ENCODE measurements around the gene ALMS1.
"Not testable (repeated sequence)": the region's sequence is repeated elsewhere in the genome, so short reads cannot be mapped to it uniquely, and the experiment has no call there.

Gene ALMS1

DNA sequence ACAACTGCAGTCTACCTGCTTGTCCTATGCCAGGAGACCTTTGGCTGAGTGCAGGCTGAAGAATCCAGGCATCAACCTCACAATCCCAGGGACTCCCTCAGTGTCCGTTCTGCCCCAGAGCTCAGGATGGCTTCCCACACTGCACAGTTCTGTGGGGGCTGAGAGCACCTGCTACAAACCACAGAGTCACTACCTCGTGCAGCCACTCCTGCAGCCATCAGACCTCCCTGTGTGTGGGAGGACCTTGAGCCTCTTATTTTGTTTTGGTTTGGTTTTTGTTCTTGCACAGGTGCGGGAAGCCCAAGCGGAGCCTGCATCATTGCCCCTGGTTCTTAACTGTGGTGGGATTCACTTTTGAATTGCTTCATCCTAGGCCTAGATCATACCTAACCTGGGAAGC is 225.6 kb downstream of the ALMS1 start:
- no peaks in the 10 kb centered on the region for H3K9me3 Mint-ChIP-seq
- H3K4me3 Mint-ChIP-seq = no peak overlapping the region
- ATAC-seq = no peak
- H3K27me3 Mint-ChIP-seq = no peaks in the 10 kb centered on the region
- H3K27ac Mint-ChIP-seq = no peak overlapping the region
- peaks cover 23% of the 10 kb centered on the region for H3K36me3 Mint-ChIP-seq
- no peaks in the 10 kb centered on the region for H3K4me1 Mint-ChIP-seq

DNA sequence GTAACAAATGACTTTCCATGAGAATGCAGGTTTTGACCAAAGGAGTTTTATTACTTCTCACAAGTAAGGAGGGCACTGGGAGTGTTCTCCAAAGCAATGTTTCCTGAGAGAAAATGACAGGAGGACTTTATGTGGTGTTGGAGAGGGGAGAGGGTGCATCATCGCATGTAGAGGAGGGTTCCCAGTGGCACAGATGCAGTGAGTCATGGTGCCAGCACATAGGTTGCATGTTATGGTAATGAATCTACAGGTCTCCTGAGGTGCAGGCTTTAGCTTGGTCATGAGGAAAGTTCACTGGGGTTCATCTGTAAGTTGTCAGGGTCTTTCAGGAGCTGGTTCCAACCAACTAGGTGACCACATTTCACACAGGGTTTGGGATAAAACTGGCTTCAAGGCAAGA is 226.2 kb downstream of the ALMS1 start:
- H3K4me3 Mint-ChIP-seq = no peak overlapping the region
- no peaks in the 10 kb centered on the region for H3K27me3 Mint-ChIP-seq
- ATAC-seq = no peak
- no peaks in the 10 kb centered on the region for H3K4me1 Mint-ChIP-seq
- H3K36me3 Mint-ChIP-seq = peaks cover 23% of the 10 kb centered on the region
- no peaks in the 10 kb centered on the region for H3K9me3 Mint-ChIP-seq
- H3K27ac Mint-ChIP-seq = no peak overlapping the region

DNA sequence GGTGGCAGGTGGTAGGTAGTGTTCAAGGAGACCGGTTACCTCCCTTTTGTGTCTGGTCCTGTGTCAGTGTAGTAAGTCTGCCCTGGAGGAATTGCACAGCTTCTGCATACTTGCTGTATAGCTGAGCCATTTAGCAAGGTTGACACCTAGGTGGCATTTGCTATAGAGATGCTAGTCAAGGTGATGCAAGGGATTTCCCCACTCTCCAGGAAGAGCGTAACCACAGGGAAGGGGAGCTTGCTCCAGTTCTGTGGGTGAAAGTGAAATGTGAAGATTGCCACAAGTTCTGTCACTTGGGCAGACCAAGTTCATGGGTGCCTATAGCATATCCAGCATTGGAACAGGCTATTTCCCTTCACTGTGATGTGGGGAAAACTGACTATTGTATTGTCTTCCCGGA is 228.5 kb downstream of the ALMS1 start:
- Mint-ChIP-seq H3K27me3 (no peaks in the 10 kb centered on the region), H3K4me3 (no peak overlapping the region), H3K4me1 (no peaks in the 10 kb centered on the region), H3K27ac (no peak overlapping the region), H3K36me3 (peaks cover 6% of the 10 kb centered on the region), H3K9me3 (no peaks in the 10 kb centered on the region)
- no peak for ATAC-seq

DNA sequence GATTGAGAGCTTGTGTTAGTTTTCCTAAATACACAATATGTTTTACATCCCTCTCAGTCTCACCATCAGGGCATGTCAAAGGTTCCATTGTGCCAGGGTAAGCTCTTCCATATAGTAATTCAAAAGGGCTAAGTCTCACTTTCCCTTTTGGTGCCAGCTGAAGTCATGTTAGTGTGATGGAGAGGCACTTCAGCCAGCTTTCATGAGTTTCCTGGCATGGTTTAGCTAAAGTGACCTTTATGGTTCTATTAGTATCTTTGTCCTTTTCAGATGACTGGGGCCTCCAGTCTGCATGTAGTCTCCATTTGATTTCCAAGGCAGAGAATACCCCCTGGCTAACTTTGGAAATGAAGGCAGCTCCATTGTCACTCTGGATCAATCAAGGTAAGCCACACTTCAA is 229.4 kb downstream of the ALMS1 start:
- Mint-ChIP-seq H3K9me3 (no peaks in the 10 kb centered on the region), H3K4me3 (no peak overlapping the region), H3K36me3 (peaks cover 6% of the 10 kb centered on the region), H3K27me3 (no peaks in the 10 kb centered on the region), H3K27ac (no peak overlapping the region), H3K4me1 (no peaks in the 10 kb centered on the region)
- ATAC-seq = no peak

DNA sequence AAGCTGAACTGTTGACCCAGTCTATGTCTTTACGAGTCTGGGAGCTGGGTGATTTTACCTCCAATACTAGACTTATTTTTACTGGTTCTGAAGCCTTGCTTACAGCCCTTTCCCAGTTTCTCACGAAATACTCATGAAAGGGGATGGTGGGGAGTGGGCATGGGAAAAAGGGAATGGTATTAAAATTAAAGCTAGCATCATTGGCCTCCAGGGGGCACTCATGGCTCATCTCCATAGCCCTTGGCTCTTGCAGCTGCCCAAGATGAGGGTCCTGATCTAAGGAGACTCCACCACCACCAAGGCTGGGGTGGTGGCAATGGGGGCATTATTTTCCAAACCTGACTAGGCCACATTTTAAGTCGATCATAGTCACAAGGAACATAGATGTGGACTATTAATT is 234.3 kb downstream of the ALMS1 start:
- not testable (repeated sequence) for H3K9me3 Mint-ChIP-seq, H3K4me3 Mint-ChIP-seq, H3K27me3 Mint-ChIP-seq, H3K4me1 Mint-ChIP-seq, H3K36me3 Mint-ChIP-seq, ATAC-seq, H3K27ac Mint-ChIP-seq

DNA sequence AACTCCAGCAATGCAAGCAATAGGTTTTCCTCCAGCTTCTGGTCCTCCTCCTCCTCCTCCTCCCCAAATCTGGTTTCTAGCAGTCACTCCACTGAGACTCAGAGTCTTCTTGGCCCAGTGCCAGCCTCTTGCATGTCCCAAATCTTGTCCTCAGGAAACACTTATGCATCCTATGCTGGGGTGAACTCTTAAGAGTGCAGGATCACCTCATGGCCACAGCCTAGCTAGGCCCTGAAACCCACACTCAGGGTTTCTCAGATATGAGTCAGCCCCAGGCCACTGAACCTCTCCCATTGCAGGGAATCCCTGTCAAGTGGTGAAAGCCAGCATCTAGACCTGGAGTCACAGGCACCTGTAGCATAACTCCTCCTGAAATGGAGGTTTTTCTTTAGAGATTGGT is 238.4 kb downstream of the ALMS1 start:
- not testable (repeated sequence) for H3K4me3 Mint-ChIP-seq, H3K27ac Mint-ChIP-seq, H3K4me1 Mint-ChIP-seq, ATAC-seq, H3K9me3 Mint-ChIP-seq, H3K36me3 Mint-ChIP-seq
- peaks cover 13% of the 10 kb centered on the region for H3K27me3 Mint-ChIP-seq

DNA sequence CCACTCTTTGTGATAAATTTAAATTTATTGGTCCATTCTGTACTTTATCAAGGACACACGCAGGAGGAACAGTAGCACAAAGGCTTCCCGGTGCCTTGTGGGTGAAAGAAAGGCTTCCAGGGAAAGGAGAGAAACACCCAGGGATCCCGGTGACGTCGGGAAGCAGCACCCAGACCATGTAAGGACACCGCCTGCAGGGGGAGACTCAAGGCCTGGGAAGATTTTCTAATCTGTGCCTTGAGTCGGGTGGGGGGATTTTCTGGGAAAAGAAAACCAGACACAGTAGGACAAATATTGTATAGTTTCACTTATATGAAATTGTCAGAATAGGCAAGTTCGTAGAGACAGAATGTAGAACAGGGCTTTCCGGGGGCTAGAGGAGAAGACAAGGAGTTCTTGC is 239.0 kb downstream of the ALMS1 start:
- not testable (repeated sequence) for H3K9me3 Mint-ChIP-seq, H3K36me3 Mint-ChIP-seq, ATAC-seq, H3K27ac Mint-ChIP-seq, H3K4me1 Mint-ChIP-seq, H3K4me3 Mint-ChIP-seq
- peaks cover 13% of the 10 kb centered on the region for H3K27me3 Mint-ChIP-seq

DNA sequence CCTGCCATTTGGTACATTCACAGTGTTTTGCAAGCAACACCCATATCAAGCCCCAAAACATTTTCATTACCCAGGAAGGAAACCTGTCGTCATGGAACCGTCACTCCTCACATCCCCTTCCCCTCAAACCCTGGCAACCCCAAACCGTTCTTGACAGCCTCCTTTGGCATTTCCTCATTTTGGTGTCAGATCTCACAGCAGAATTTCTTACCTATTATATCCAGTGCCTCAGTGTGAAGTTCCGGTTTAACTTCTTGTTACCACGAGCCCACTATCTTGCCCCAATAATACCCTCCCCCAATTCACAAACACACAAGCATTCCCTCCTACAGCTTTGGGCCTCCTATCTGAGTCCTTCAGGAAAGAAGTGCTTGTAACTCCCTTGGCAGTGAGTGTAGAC is 240.6 kb downstream of the ALMS1 start:
- ATAC-seq, H3K9me3 Mint-ChIP-seq, H3K4me3 Mint-ChIP-seq, H3K36me3 Mint-ChIP-seq, H3K4me1 Mint-ChIP-seq: not testable (repeated sequence)
- H3K27me3 Mint-ChIP-seq = peaks cover 13% of the 10 kb centered on the region
- H3K27ac Mint-ChIP-seq = peak overlapping the region; percentile 38

DNA sequence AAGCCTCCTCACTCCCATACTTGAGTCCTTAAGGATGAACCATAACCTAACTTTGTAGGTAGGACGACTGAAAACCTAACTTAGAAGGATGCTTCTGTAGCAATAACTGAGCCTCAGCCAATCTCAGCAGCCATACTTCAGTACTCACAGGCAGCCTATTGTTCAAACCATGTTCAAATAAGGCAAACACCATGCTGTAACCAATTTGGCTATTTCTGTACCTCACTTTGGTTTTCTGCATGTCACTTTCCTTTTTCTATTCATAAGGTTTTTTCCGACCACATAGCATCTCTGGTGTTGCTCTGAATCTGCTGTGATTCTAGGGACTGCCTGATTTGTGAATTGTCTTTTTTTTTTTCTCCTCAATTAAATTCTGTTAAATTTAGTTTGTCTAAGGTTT is 242.9 kb downstream of the ALMS1 start:
- not testable (repeated sequence) for H3K36me3 Mint-ChIP-seq, H3K27ac Mint-ChIP-seq, H3K4me3 Mint-ChIP-seq, ATAC-seq, H3K4me1 Mint-ChIP-seq, H3K9me3 Mint-ChIP-seq
- H3K27me3 Mint-ChIP-seq = peaks cover 13% of the 10 kb centered on the region

DNA sequence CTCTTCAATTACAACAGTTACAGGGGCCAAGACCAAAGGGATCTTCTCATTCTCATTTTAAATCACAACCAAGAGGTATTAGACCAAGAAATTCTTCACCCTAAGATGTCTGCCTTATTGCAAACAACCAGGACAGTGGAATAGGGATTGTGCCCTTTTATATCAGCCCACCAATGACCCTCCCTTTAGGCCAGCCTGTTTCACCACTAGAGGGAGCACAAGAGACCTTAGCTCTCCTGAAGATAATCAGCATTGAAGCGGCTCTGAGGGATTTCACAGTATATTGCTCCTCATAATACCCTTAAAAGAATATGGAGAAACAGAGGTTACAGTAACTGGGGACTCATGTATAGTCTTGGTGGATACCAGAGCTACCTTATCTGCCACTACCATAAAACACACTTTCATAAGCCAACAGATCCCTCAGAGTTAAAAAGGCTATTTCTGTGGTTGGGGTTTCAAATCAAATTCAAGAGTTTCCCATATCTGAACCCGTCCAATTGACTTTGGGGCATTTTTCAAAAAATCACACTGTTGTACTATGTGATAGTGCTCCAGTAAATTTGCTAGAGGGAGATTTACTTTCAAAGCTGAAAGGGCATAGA is 245.1 kb downstream of the ALMS1 start:
- not testable (repeated sequence) for H3K4me1 Mint-ChIP-seq, H3K36me3 Mint-ChIP-seq, H3K9me3 Mint-ChIP-seq, H3K4me3 Mint-ChIP-seq, H3K27me3 Mint-ChIP-seq, H3K27ac Mint-ChIP-seq
- peak; percentile 77 for ATAC-seq

DNA sequence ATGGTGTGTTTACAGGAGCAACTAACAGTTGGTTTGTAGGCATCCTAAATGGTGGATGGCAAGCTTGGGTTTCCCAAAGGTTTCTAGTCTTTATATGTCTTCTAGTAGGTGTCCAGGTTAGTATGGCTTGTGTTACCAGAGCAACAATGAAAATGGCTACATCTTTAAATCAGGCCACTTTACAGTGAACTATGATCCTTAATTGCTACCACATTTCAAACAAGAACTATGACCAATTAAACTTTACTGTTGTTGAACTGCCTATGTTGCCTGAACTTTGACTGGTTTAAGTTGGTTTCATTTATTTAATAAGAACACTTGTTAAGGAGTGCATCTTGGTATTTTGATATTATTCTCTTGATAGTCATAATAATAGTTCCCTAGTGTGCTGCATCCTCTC is 251.3 kb downstream of the ALMS1 start:
- not testable (repeated sequence) for H3K4me1 Mint-ChIP-seq, H3K4me3 Mint-ChIP-seq, H3K27ac Mint-ChIP-seq, H3K9me3 Mint-ChIP-seq, ATAC-seq, H3K36me3 Mint-ChIP-seq
- H3K27me3 Mint-ChIP-seq = peaks cover 10% of the 10 kb centered on the region

DNA sequence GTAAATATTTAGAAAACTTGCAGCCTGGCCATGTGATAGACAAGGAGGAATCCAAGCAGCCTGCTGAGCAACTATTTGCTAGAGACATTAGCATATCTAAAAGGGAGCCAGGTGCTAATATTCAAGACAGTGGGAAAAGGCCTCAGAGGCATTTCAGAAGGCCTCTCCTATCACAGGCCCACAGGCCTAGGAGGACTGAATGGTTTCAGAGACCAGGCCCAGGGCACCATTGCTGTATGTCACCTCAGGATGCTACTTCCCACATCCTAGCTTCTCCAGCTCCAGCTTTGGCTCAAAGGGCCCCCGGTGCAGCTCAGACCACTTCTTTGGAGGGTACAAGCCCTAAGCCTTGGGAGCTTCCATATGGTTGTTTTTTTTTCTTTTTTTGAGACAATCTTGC is 252.8 kb downstream of the ALMS1 start:
- H3K27me3 Mint-ChIP-seq = peaks cover 14% of the 10 kb centered on the region
- no peaks in the 10 kb centered on the region for H3K4me1 Mint-ChIP-seq
- H3K9me3 Mint-ChIP-seq = peaks cover 8% of the 10 kb centered on the region
- H3K27ac Mint-ChIP-seq = no peak overlapping the region
- no peaks in the 10 kb centered on the region for H3K36me3 Mint-ChIP-seq
- H3K4me3 Mint-ChIP-seq = no peak overlapping the region
- ATAC-seq = no peak

DNA sequence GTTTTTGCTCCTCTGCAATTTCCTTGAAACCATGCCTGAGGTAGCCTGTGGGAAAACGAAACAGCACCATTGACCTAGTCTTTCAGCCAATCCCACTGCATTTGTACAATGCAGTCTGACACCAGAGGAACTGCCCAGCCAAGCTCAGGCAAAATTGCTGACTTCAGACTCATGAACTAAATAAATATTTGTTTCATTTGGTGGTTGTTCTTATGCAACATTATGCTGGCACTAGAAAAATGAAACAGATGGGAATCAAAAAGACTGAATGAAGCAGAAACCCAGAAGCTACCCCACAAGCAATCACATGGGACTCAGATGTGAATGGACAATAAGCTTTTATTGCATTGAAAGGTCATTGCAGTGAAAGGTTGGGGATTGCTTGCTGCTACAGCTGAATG is 254.9 kb downstream of the ALMS1 start:
- H3K9me3 Mint-ChIP-seq = peaks cover 8% of the 10 kb centered on the region
- H3K27ac Mint-ChIP-seq = no peak overlapping the region
- ATAC-seq = no peak
- H3K4me3 Mint-ChIP-seq = no peak overlapping the region
- H3K36me3 Mint-ChIP-seq = no peaks in the 10 kb centered on the region
- H3K27me3 Mint-ChIP-seq = peaks cover 26% of the 10 kb centered on the region
- no peaks in the 10 kb centered on the region for H3K4me1 Mint-ChIP-seq

DNA sequence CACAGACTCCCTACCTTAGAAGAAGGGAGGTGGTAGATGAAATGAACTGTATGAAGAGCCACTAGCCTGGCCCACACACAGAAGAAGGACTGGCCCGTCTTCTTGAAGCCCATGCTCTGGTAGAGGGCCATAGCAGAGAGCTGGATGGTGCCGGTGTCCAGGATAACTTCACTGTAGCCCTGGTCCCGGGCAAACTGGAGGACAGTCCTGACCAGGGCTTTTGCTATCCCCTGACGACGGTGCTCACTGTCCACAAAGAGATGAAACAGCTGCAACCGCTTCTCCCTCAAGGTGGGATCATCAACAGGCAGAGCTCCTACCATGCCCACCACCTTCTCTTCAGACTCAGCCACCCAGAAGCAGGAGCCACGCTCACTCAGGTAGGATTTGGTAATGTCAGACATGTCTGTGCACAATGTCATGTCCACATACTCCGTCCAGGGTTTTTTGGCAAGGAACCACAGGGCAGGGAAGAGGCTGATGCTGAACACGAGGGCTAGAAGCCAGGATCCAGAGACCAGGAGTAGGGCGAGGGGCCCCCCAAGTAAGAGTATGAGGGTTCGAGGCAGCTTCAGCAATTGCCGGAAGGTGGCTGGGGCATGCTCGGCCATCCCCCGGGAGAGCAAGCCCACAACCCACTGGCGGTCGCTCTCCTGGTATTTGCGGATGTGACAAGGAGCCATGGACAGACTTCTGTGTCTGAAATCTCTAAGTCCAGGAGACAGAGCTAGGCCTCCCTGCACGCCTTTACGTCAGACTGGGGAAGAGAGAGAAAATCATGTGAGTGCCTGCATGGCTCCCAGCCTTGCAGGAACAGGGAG is 255.5 kb downstream of the ALMS1 start:
- H3K4me3 Mint-ChIP-seq = no peak overlapping the region
- no peaks in the 10 kb centered on the region for H3K4me1 Mint-ChIP-seq
- peaks cover 32% of the 10 kb centered on the region for H3K27me3 Mint-ChIP-seq
- H3K9me3 Mint-ChIP-seq = peaks cover 8% of the 10 kb centered on the region
- no peaks in the 10 kb centered on the region for H3K36me3 Mint-ChIP-seq
- no peak for ATAC-seq
- no peak overlapping the region for H3K27ac Mint-ChIP-seq

DNA sequence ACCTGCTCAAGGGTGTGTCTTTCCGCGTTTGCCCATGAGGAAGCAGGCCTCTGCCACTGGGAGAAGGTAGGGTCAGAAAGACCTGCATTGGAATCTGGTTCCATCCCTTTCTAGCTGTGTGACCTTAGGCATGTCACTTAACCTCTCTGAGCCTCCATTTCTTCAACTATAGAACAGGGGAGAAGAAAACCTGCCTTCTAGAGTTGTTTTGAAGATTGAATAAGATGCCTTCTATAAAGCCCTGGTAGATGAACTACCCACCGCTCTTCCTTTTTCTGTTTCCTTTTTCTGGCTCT is 256.1 kb downstream of the ALMS1 start:
- Mint-ChIP-seq H3K9me3 (peaks cover 8% of the 10 kb centered on the region), H3K4me1 (no peaks in the 10 kb centered on the region), H3K4me3 (no peak overlapping the region), H3K27ac (no peak overlapping the region), H3K27me3 (peaks cover 38% of the 10 kb centered on the region), H3K36me3 (no peaks in the 10 kb centered on the region)
- no peak for ATAC-seq

DNA sequence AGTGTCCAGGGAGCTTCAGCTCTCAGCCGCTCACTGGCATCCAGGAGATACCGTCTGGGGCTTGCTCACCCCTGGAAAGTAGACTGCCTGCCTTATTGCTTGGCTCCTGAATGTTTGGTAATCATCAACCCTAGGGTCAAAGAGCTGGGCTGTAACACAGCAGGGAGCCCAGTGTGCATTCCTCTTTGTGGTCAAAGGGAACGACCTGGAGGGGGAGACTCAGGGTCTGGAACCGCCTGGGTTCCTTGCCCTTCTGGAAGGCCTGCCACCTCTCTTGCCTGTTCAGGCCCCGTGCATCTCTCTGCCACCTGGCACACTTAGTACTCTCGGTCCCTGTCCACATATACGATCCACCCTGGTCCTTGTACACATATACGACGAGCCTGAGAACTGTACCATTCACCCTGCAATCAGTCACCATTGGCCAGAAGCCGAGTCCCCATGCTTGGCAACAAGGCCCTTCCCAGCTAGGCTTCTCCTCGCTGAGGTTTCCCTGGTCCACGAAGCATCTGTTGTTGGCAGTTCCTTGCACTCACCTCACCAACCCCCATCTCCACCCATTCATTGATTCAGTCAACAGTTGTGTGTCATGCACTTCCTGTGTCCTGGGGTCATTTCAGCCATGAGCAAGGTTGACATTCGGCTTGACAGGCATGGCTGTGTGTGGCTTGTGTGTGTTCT is 256.8 kb downstream of the ALMS1 start, which contains the start of gene NAT8:
Gene NAT8, minus strand, starts transcription at position 85 of the 681 bp plus-strand sequence. CDS start 794 bp downstream, outside the sequence.
- Mint-ChIP-seq H3K36me3 (no peaks in the 10 kb centered on the region), H3K4me1 (no peaks in the 10 kb centered on the region), H3K4me3 (no peak within 1 kb of the TSS), H3K27me3 (peaks cover 45% of the 10 kb centered on the region), H3K9me3 (peaks cover 9% of the 10 kb centered on the region), H3K27ac (no peak within 1 kb of the TSS)
- ATAC-seq = no peak
